Ureter (tissue), 1 donor: ENCODE results near the gene ABCC8. TPM values are rescaled to one million over a fixed set of nuclear protein-coding genes. Genes with fewer than 3 reads are reported as not detected.

Source experiments
- DNase-seq: peaks from one replicate; pipeline ENCODE4 v3.0.0-alpha.2; 2020; ENCODE audit warnings: low spot score
- total RNA-seq: library from RNA; stranded (reverse); gene quantifications from one replicate; pipeline ENCODE4 v1.2.4, GENCODE V29; 2023
- donor health status: DM: yes; HTN: yes; CAD: no.

ABCC8 gene
- total RNA-seq, 1 donor from 2014 or later: 19.4 TPM

DNA sequence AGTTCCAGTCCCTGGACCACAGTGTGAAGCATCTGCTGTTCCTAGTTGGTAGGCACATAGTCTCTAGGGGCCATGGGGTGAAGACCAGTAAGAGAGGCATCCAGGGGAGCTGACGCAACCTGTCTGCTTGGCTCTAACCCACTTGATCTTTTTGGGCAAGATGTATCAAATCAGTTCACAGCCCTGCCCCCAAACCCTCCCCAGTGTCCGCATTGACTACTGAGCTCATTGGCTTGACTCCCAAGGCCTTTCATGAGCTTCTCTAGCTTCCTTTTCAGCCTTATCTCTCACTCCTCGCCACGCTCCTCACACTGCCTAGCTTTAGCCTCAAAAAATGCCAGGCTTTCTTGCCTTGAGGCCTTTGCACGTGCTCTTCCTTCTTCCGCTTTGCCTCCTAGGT, 29.7 kb upstream of the ABCC8 start:
- DNase-seq: no peak

DNA sequence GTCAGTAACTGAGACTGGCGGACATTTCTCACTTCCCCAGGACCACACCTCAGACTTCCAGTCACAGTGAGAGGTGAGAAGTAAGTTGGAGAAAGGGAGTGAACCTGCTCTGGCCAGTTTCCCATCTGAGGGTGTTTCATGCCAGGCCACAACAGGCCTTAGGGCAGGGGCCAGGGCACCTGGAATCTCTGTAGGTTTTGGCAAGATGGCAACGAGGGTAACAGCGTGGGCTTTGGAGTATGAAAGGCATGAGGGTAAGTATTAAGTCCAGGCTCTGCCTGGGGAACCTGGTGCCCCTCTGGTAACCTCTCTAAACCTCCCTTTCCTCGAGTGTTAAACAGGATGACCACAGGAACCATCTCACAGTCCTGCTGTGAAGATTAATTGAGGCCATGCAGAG, 28.5 kb upstream of the ABCC8 start:
- DNase-seq: no peak

DNA sequence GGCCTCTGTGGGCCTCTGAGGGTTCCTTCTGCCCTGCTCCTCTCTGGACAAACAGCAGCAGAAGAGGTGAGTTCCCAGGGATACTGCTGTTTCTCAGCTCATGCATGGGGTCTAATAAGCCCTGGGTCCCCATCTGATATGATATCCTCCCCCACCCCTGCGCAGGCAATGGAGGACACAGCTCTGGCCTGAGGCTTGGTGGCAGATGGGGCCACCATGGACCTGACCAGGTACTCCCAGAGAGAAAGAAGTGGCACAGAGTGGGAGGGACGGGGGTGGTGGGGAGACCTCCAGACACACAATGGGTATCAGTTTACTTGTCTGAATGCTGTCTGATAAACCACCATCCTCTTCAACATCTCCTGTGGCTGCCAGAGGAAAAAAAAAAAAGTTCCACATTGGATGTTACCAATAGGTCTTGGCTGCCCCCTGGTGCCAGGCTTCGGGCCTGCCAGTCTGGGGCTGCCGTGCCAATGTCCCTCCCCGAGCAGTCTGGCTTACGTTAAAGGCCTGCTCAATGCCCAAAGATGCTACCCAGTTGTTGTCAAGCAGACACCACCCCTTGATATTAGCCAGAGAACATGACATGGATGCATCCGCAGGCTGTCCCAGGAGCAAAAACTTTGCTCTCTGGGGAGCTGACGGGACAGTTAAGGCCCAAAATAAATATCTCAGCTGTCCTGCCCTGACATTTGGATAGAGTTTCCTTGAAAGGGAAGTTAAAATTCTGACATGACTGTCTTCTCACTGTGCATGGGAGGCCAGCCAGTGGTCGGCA, 27.9 kb upstream of the ABCC8 start:
- peak; percentile 85 for DNase-seq

DNA sequence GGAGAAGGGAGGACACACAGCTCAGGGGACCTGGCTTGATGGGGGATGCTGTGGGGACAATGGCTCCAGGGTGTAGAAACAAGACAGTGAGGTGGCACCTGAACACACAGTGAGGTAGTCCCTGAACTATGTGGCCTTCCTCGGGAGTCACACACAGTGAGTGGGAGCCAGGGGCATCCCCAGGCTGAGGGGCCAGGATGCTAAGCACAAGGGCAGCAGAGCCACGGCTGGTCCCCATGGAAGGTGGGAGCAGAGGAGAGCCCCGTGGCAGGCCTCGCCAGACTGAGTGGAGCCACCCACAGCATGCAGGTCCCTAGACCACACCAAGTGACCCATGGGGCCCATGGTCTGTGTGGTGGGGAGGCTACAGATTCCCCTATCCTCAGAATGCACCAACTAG, 26.0 kb upstream of the ABCC8 start:
- DNase-seq: no peak

DNA sequence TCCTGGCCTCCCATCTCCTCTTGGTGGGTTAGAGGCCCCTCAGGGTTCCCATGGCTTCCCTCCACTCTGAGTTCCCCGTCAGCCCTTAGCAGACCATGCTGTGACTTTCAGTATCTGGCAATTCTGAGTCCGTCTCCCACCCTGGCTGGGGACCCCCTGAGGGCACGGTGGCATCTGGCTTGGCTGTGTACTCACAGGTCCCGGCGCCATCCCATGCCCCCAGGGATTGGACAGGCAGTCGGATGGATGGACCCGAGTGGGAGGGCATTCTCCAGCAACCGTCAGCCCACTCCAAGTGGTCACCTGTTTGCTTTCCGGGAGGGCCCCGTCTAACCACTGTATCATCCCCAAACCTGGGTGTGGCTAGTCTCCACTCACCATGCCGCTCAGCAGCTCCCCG, 24.0 kb upstream of the ABCC8 start:
- no peak for DNase-seq

DNA sequence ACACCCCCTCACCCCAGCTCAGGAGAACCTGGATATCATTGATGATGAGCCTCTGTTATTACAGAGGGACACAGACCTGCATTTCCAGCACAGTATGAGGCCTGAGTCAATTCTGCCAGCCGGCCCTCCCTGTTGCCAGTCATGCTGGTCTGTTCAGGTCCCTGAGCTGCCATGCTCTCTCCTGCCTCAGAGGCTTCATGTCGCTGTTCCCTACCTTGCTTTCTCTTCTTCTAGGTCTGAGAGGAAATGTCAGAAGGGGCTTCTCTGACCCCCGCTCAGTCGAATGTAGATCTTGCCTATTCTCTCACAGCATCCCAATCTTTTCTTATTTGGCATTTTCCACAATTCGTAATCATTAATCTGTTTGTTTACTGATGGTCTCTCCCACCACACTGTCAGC, 21.8 kb upstream of the ABCC8 start:
- DNase-seq: no peak

DNA sequence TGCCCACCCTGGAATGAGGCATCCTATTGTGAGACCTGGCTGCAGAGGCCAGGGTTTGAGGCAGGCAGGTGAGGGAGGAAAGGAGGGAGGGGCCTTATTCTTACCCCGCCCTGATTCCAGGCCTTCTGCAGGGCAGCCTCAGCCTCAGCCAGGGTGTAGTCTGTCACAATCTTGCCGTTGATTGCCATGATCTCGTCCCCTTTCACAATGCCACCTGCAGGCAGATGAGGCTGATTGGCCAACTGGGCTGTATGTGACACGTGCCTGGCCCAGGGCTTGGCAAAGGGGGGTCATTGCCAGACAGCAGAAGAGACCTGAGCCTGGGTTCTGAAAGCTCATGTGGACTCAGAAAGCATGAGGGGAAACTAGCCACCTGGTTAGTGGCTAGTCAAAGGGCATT, 21.4 kb upstream of the ABCC8 start:
- DNase-seq: no peak

DNA sequence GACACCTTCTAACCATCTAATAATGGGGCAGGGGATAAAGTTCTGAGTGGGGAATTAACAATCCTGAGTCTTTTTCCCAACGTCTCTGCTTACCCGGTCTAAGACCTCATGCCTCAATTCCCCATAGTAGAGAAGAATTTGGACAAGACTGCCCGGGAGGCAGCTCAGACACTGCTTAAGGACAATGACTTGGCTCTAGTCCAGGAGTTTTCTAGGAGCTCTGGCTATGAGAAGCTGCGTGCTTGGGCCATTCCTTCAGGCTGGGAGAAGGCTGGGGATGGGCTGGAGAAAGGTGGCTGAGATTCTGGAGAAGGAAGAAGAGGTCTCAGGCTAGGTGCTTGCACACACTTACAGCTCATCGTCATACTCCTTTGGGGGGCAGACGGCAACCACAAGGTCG, 19.8 kb upstream of the ABCC8 start:
- no peak for DNase-seq

DNA sequence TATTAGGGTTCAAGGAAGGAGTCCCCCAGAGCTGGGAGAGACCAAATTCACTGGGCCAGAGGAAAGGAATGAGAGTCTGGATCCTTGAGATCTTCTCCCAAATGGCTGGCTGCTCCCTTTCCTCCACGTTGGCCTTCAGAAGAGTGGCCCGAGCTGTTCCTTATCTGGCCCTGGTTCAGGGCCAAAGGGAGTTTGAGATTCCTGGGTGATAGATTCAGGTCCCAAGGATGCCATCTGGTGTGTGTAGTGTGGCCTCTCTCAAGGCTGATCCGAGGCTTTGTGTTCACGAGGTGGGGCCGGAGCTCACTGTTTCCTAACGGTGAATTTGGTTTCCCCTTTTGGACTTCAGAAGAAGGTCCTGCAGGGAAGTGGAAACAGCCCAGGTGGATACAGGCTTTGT, 17.4 kb upstream of the ABCC8 start:
- DNase-seq: no peak

DNA sequence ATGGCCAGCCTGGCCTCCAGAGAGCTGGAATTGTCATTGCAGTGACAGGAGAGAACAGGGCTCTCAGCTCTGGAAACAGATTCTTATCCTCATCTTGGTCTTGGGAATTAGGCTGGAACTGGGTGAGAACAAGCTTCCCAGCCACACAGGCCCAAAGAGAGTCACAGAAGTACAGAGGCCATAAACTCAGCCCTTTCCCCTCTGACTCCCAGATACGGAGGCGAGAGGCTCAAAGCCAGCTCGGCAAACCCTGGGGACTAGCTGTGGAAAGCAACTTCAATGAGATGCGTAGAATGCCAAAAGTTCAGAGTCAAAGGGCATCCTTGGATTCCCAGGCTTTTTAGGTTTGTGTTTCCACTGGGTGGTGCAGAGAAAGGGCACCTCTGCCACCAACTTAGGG, 14.3 kb upstream of the ABCC8 start:
- DNase-seq: no peak

DNA sequence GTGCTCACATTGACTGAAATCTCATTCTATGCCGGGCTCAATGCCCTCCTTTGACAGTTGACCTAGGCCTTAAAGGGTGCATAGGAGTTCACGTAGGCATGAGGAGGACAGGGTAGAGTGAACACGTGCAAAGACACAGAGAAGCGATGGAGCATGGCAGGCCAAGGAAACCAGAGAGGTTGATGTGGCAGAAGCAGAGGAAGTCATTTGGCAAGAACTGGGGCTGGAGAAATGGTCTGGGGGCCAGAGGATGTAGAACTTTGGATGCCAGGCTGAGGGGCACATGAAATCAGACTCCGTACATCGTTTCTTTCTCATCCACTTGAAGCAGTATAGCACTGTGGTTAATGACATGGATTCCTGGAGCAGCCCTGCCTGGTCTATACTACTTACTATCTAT, 13.6 kb upstream of the ABCC8 start:
- DNase-seq: no peak

DNA sequence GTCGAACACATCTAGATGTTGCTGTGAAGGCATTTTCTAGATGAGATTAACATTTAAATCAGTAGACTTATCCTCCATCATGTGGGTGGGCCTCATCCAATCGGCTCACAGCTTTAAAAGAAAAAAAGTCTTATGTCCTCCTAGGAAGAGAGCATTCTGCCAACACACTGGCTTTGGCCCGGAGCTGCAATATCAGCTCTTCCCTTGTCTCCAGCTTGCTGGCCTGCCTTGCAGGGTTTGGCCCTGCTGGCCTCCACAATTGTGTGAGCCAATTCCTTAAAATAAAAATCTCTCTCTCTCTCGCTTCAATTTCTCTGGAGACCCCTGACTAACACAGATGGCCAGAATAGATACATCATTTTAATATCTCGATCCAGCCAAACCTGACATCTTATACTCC, 13.1 kb upstream of the ABCC8 start:
- no peak for DNase-seq

DNA sequence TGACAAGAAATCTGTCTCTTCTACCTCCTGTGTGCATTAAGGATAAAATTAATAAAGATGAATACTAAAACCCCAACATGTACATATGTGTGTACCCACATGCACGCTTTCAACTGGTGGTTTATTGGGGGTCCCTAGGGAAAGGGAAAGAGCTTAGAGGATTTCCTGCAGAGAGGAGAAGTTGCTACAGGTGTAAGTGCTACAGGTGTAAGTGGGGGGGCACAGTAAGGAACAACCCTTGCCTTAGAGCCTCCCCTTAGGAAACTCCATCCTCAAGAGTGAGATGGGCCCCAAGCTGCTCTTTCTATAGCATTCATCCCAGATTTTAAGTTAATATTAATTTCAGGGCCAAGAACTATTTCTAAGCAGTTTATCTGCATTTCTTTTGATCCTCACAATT, 11.9 kb upstream of the ABCC8 start:
- no peak for DNase-seq

DNA sequence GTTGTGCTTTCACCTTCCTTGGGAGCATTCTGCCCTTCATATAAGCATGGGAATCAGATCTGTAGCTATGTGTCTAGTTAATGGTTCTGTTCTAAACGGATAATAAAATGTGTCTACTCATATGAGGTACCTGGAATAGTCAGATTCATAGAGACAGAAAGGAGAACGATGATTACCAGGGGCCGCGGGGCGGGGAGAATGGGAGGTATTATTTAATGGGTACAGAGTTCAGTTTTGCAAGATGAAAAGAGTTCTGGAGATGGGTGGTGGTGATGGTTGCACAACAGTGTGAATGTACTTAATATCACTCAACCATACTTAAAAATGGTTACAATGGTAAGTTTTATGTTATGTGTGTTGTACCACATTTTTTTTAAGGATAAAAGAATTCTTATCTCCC, 10.0 kb upstream of the ABCC8 start:
- DNase-seq: no peak

DNA sequence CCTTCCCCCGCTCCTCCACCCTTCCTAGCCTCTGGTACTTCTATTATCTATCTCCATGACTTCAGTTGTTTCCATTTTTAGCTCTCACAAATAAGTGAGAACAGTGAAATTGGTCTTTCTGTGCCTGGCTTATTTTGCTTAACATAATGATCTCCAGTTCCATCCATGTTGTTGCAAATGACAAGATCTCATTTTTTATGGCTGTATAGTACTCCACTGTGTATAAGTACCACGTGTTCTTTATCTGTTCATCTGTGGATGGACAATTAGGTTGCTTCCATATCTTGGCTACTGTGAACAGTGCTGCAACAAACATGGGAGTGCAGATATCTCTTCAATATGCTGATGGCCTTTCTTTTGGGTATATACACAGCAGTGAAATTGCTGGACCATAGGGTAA, 6.9 kb upstream of the ABCC8 start:
- no peak for DNase-seq

DNA sequence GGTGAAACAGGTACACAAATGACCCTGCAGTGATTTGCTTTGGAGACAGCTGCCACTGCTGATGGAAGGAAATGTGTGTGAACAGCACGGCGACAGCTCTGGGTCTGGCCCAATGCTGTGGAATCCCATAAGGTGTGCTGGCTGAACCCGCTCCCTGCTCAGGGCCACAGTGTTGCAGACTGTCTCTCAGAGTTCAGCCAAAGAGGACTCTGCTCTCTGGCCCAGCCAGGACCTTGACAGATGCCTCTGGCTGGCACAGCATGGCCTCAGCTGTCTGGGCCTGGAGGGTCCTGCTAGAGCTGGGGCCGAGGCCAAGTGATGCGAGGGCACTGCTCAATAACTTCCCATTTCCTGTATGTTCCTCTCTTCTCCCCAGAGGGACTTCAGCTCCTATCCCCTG, 5.3 kb upstream of the ABCC8 start:
- DNase-seq: no peak

DNA sequence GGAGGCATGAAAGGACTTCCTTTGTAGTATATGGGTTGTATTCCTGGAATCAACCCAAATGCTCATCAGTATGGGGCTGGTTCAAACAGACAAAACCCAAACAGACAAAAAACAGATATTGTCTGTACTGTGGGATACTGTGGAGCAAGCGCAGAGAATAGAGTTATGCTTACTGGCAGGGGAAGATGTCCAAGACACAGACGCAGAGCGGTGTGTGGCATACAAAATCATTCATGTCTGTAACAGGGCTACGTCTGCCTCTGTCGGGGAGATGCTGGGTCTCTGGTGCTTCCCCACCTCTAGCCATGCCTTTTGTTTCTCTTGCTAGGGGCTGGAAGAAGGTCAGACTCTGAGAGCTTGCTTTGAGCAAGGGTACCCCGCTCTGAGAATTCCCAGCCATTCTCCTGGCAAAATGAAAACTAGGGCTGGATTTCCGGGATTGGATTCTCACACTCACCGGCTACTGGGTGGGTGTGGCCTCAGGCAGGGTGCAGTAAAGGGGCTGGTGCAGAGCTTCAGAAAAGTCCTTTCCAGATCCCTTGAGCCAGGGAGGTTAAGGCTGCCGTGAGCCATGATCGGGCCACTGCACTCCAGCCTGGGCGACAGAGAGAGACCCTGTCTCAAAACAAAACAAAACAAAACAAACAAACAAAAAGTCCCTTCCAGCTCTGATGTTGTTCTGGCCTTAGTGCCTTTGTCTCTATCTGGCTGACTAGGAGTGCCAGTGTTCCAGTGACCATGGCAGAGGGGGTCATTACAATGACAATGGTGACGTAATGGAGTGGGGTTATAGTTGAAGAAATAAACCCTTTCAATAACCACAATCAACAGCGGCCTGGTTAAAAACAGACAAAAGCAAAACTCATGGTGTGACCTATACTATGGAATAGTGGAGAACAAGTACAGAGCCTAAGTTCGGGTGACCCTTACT, 2.9 kb upstream of the ABCC8 start:
- no peak for DNase-seq

DNA sequence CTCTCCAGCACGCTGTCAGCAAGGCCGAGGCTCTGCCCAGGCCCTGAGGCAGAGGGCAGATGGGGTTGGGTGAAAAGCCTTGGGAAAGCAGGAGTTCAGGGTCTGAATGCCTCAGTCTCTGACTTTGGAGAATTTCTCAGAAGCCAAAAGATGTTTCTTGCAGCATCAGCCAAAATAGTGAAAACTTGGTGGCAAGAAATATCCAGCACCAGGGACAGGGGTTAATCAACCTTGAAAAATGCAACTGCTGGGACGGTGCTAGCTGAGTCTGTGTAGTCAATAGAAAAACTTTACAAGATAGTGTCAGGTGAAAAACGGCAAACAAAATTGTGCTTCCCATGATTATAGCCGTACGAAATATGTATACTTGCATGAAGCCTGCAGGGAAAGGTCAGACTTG, 1.4 kb upstream of the ABCC8 start:
- no peak for DNase-seq

DNA sequence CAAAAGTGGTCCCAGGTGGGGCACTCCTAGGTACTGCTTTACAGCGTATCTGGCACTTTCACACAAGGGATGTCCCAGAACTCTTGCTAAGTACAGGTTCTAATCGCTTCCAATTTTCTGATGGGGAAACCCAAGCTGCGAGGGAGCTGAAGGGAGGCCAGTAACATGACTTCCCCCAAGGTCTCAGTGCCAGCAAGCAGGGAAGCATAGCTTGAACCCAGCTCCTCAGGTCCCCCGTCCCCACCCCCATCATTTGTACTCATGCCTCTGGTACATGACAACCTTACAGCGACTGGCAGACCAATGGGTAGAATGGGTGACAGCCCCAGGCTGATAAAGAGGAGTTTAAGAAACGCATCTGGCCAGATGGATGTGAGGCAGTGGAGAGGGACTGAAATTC, 716 bp upstream of the ABCC8 start:
- DNase-seq: no peak

DNA sequence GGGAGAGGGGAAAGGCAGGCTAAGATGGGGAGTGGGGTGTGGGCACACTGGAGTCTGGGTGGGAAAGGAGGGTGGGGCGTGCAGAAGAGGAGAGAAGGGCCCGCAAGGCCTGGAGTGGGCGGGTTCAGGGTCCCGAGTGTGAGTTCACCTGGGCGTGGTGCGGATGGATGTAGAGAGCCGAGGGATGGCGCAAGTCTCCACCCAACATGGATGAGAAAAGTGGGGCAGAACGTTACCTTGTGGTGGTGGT, 364 bp upstream of the ABCC8 start:
- no peak for DNase-seq

DNA sequence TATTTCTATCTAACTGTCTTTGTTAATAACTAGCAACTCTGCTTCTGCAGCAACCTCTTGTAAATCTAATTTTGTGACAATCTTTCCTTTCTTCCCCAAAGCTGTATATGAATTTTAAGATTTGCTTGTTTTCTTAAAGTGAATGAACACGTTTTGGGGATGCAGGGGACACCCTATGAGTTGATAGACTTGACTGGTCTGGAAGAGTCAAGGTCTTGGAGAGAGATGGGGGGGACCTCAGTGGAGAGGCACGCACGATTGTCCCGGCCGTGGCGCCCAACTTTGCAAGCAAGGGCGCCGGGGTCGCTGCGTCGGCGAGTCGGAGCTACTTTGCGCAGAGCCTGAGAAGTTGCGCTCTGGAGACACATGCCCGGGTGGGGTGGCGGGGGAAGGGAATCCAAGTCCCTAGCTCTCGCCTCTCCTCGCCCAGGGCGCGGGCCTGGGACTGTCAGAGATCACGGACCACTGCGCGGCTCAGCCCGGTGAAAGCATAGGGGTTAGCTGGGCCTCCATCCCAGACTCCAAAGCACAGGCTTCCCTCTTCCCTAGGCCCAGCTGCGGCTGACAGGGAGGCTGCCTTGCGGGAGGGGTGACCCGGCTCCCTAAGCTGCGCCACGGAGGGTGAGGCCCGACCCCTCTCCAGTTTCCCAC, 854 bp downstream of the ABCC8 start:
- no peak for DNase-seq

DNA sequence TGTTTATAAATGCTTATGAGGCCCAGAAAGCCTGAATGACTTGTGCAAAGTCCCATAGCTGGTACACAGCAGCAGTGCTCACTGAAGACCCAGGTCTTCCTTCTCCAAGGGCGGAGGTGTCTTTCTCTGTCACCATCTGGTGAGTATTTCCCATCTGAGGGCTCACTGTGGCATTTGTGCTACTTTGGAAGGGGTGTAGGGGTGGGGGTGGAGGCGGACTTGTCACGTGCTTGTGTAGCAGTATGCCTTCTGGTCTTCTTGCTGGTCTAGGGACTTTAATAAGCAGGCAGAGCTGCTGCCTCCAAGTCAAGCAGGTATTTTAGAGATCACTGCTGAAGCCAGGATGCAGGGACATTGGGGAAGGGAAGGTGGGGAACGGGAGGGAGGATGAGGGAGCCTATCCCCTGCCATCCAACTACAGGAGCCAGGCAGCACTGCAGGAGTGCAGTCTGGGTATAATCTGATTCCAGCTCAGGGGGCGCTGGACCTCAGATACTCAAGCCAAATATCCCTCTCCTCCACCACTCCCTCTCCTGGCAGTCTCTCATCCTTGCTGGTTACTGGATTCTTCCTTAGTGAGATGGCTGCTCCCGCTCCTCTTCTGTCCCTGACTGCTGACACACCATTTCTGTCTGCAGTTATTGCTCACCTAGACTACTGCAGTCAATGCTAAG, 3.4 kb downstream of the ABCC8 start:
- DNase-seq: no peak

DNA sequence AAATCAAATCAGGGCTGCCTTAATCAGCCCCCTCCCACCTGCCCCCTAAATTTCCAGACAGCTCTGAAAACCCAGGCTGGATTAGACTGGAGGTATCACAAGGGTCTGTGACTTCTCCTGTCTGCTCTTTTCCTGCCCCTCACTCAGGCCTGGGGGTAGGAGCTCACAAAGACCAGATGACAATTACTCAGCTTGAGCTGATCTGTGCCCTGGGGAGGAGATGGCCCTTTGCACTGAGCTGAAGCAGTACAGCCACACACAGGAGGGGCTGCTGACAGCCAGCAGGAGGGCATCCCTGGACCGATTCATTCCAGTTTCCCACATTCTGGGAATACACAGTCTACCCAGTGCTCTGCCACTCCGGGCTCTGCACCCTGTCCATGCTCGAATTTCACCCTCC, 4.2 kb downstream of the ABCC8 start:
- DNase-seq: no peak
